ENCODE data around the gene HCRTR2. TPM values are rescaled to one million over a fixed set of nuclear protein-coding genes. Genes with fewer than 3 reads are reported as not detected.
"Not testable (repeated sequence)": the region's sequence is repeated elsewhere in the genome, so short reads cannot be mapped to it uniquely, and the experiment has no call there.

Gene HCRTR2
- total RNA-seq, 6 donors from 2014 or later = 0.17 TPM; not detected in 5

- Histone ChIP-seq H3K4me1 (no peaks in the 10 kb centered on the region), H3K36me3 (no peaks in the 10 kb centered on the region), H3K27me3 (no peaks in the 10 kb centered on the region), H3K27ac (no peak overlapping the region), H3K4me3 (no peak overlapping the region), H3K9me3 (no peaks in the 10 kb centered on the region)
- ATAC-seq (ENCODE audit: low FRiP score in 2 of 2) (no peak), DNase-seq (no peak)
- 82% methylated on average over 4 of the region's 4 CpGs for WGBS, 2 donors
- no peak for TF ChIP-seq POLR2AphosphoS5 (IDR thresholded peaks at IDR 0.05)
- no peak for TF ChIP-seq POLR2A (IDR thresholded peaks at IDR 0.05)
- no peak for TF ChIP-seq CTCF (IDR thresholded peaks at IDR 0.05)
- no peak for TF ChIP-seq EP300 (IDR thresholded peaks at IDR 0.05)
These were observed 36.2 kb upstream of the HCRTR2 start for GRCh38 chr6:55137929-55138693.

- no peaks in the 10 kb centered on the region for H3K27me3 ChIP-seq
- H3K36me3 ChIP-seq = no peaks in the 10 kb centered on the region
- H3K27ac ChIP-seq = no peak overlapping the region
- H3K4me1 ChIP-seq = no peaks in the 10 kb centered on the region
- no peak overlapping the region for H3K4me3 ChIP-seq
- TF ChIP-seq POLR2AphosphoS5 (IDR thresholded peaks at IDR 0.05) = no peak
- TF ChIP-seq POLR2A (IDR thresholded peaks at IDR 0.05) = no peak
- no peak for TF ChIP-seq CTCF (IDR thresholded peaks at IDR 0.05)
- no peak for TF ChIP-seq EP300 (IDR thresholded peaks at IDR 0.05)
- ATAC-seq (ENCODE audit: low FRiP score in 2 of 2) = no peak
- no peak for DNase-seq
- H3K9me3 ChIP-seq = no peaks in the 10 kb centered on the region
These were observed 32.7 kb upstream of the HCRTR2 start for GRCh38 chr6:55141611-55142010.

DNA sequence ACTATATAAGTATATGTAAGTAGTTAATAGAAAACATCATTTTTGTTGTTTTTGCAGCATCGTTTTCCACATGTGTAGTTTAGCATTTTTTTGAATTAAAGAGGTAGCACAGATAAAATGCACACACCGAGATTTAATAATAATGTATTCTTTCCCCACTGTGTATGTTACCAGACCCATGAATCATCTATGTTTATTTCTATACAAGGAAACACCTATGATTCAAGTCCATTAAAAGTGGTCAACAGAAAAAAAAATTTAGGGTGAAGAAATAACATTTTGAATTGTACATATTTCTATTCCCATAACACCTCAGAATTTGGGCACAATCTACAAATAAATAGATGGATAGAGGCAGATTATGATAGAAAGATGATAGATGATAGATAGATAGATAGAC, 31.7 kb upstream of the HCRTR2 start:
- Histone ChIP-seq H3K9me3 (no peaks in the 10 kb centered on the region), H3K4me1 (no peaks in the 10 kb centered on the region), H3K27me3 (no peaks in the 10 kb centered on the region), H3K4me3 (no peak overlapping the region), H3K27ac (no peak overlapping the region), H3K36me3 (no peaks in the 10 kb centered on the region)
- TF ChIP-seq EP300 (IDR thresholded peaks at IDR 0.05) (no peak), POLR2A (IDR thresholded peaks at IDR 0.05) (no peak), POLR2AphosphoS5 (IDR thresholded peaks at IDR 0.05) (no peak), CTCF (IDR thresholded peaks at IDR 0.05) (no peak)
- DNase-seq = no peak
- ATAC-seq (ENCODE audit: low FRiP score in 2 of 2) = no peak
- 79 to 86% methylated on average over 2 of the region's 2 CpGs for WGBS, 2 donors

GRCh38 chr6:55153284-55153683, 21.0 kb upstream of the HCRTR2 start:
- Histone ChIP-seq H3K27ac (no peak overlapping the region), H3K4me3 (no peak overlapping the region), H3K36me3 (no peaks in the 10 kb centered on the region), H3K27me3 (no peaks in the 10 kb centered on the region), H3K9me3 (no peaks in the 10 kb centered on the region), H3K4me1 (no peaks in the 10 kb centered on the region)
- 31 to 71% methylated on average over 1 of the region's 1 CpG for WGBS, 2 donors
- DNase-seq (no peak), ATAC-seq (ENCODE audit: low FRiP score in 2 of 2) (no peak)
- TF ChIP-seq POLR2AphosphoS5 (IDR thresholded peaks at IDR 0.05) (no peak), EP300 (IDR thresholded peaks at IDR 0.05) (no peak), CTCF (IDR thresholded peaks at IDR 0.05) (no peak), POLR2A (IDR thresholded peaks at IDR 0.05) (no peak)

- not testable (repeated sequence) for H3K27ac ChIP-seq; H3K36me3 ChIP-seq; ATAC-seq (ENCODE audit: low FRiP score in 2 of 2); DNase-seq; H3K4me3 ChIP-seq; H3K27me3 ChIP-seq; H3K4me1 ChIP-seq; H3K9me3 ChIP-seq
- WGBS, 2 donors = 88 to 92% methylated on average over 4 to 9 of the region's 9 CpGs
These were observed 15.5 kb upstream of the HCRTR2 start for GRCh38 chr6:55158784-55159183.

Data from upper lobe of left lung (tissue), 6 donors.